Mesendoderm (in vitro differentiated cells): ENCODE data around the gene CPT1C.

Source experiments
- DNase-seq: peaks from one replicate; pipeline ENCODE4 v3.0.0; 2013
- H2AK5ac ChIP-seq: 2 replicates; pipeline ENCODE4 v1.6.1; 2013; ENCODE audit warnings: low read length, inconsistent platforms
- H2BK120ac ChIP-seq: 2 replicates; pipeline ENCODE4 v1.6.1; 2013; ENCODE audit warnings: low read depth, mild to moderate bottlenecking, low read length, moderate library complexity, mixed read lengths
- H2BK15ac ChIP-seq: replicated peaks from 2 replicates; pipeline ENCODE4 v1.6.1; 2013; ENCODE audit warnings: low read depth, mild to moderate bottlenecking, moderate library complexity
- H2BK5ac ChIP-seq: 2 replicates; pipeline ENCODE4 v1.6.1; 2013; ENCODE audit warnings: low read length, inconsistent platforms
- H3K18ac ChIP-seq: 2 replicates; pipeline ENCODE4 v1.6.1; 2013; ENCODE audit warnings: mild to moderate bottlenecking, low read length, mixed read lengths
- H3K23ac ChIP-seq: one replicate; pipeline ENCODE4 v1.6.1; 2013; ENCODE audit warnings: low read length
- H3K27ac ChIP-seq: 2 replicates; pipeline ENCODE4 v1.5.1; 2013; ENCODE audit warnings: low read depth, mild to moderate bottlenecking, inconsistent platforms, low read length, moderate library complexity
- H3K27me3 ChIP-seq: 2 replicates; pipeline ENCODE4 v1.6.1; 2013; ENCODE audit warnings: low read length, control low read depth, mild to moderate bottlenecking, inconsistent platforms; ENCODE audit not compliant: insufficient read depth, poor library complexity
- H3K36me3 ChIP-seq: 2 replicates; pipeline ENCODE4 v1.6.1; 2013; ENCODE audit warnings: low read length, inconsistent platforms; ENCODE audit not compliant: control insufficient read depth, insufficient read depth
- H3K4ac ChIP-seq: one replicate; pipeline ENCODE4 v1.6.1; 2013; ENCODE audit warnings: low read depth, mild to moderate bottlenecking, low read length, moderate library complexity
- H3K4me1 ChIP-seq: 2 replicates; pipeline ENCODE4 v1.6.1; 2013; ENCODE audit warnings: low read depth, low read length, inconsistent platforms; ENCODE audit not compliant: control insufficient read depth
- H3K4me2 ChIP-seq: 2 replicates; pipeline ENCODE4 v1.6.1; 2013; ENCODE audit warnings: low read length
- H3K4me3 ChIP-seq: 2 replicates; pipeline ENCODE4 v1.5.1; 2013; ENCODE audit warnings: mild to moderate bottlenecking, low read length
- H3K56ac ChIP-seq: one replicate; pipeline ENCODE4 v1.6.1; 2013; ENCODE audit warnings: low read length
- H3K79me1 ChIP-seq: 2 replicates; pipeline ENCODE4 v1.6.1; 2013; ENCODE audit warnings: low read length, inconsistent platforms
- H3K79me2 ChIP-seq: 2 replicates; pipeline ENCODE4 v1.6.1; 2013; ENCODE audit warnings: mild to moderate bottlenecking, low read length; ENCODE audit not compliant: control insufficient read depth, insufficient read depth
- H3K9ac ChIP-seq: 2 replicates; pipeline ENCODE4 v1.6.1; 2013; ENCODE audit warnings: low read length, inconsistent platforms
- H4K5ac ChIP-seq: one replicate; pipeline ENCODE4 v1.6.1; 2013; ENCODE audit warnings: low read length
- H4K8ac ChIP-seq: one replicate; pipeline ENCODE4 v1.6.1; 2013; ENCODE audit warnings: low read depth, mild to moderate bottlenecking, control low read depth, low read length, moderate library complexity
- WGBS: extraction: QIAGEN DNeasy Blood & Tissue Kit; methylation state at CpG from one replicate; pipeline ENCODE4 v1.1.7; 2013; ENCODE audit warnings: low lambda C conversion rate, missing lambda C conversion rate; ENCODE audit not compliant: insufficient coverage; ENCODE audit errors: extremely low coverage; 5-methylcytosine and 5-hydroxymethylcytosine counted together

The CPT1C gene

DNA sequence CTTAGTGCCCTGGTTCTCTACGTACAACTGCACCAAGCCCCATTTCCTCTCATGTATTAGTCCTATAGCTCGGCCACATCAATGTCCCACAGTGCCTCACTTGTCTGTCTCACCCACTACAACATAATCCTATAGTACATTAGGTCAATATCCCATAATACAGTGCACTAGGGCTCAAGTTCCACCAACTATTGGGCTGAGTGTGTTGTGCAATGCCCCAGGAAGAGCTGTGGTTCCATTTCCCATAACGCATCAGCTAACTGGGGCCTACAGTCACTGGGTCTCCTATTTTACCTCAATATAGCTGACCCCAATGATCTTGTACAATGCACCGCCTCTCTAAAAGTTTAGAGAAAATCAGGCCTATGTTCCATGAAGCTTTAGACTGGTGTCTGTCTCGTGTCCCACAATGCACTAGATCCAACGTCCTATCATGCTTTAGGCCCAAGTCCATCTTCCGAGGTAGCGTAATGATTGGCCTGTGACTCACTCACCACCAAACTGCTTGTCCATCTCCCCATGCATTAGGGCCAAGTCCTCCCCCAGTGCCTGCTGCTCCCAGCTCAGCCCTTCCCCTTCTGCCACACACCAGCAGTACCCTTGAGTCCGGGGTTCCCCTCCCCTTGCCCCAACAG lies 50.4 kb downstream of the CPT1C start:
- Histone ChIP-seq H3K4me2 (no peak overlapping the region), H2BK15ac (no peak overlapping the region), H3K4ac (no peak overlapping the region), H3K56ac (no peak overlapping the region), H2BK5ac (no peak overlapping the region), H2AK5ac (no peak overlapping the region), H3K27me3 (no peaks in the 10 kb centered on the region), H3K79me1 (no peaks in the 10 kb centered on the region), H3K4me1 (no peaks in the 10 kb centered on the region), H3K4me3 (no peak overlapping the region), H3K23ac (no peak overlapping the region), H3K27ac (no peak overlapping the region), H2BK120ac (no peak overlapping the region), H3K9ac (no peak overlapping the region), H4K8ac (no peak overlapping the region), H3K79me2 (no peaks in the 10 kb centered on the region), H3K18ac (no peak overlapping the region), H3K36me3 (no peaks in the 10 kb centered on the region), H4K5ac (no peak overlapping the region)
- no CpG with 5 or more reads among the region's 9 CpGs for WGBS
- no peak for DNase-seq

GRCh38 chr19:49744946-49745381 lies 54.0 kb downstream of the CPT1C start:
- Histone ChIP-seq H4K8ac (no peak overlapping the region), H3K4me3 (no peak overlapping the region), H3K36me3 (no peaks in the 10 kb centered on the region), H3K56ac (no peak overlapping the region), H3K27me3 (no peaks in the 10 kb centered on the region), H4K5ac (no peak overlapping the region), H2BK5ac (no peak overlapping the region), H3K4me2 (no peak overlapping the region), H3K79me2 (no peaks in the 10 kb centered on the region), H3K4me1 (no peaks in the 10 kb centered on the region), H3K9ac (no peak overlapping the region), H3K18ac (no peak overlapping the region), H2BK15ac (no peak overlapping the region), H2BK120ac (no peak overlapping the region), H3K79me1 (no peaks in the 10 kb centered on the region), H3K27ac (no peak overlapping the region), H3K4ac (no peak overlapping the region), H2AK5ac (no peak overlapping the region), H3K23ac (no peak overlapping the region)
- DNase-seq: peak; percentile 78
- no CpG with 5 or more reads among the region's 23 CpGs for WGBS

- Histone ChIP-seq H3K79me2 (no peaks in the 10 kb centered on the region), H3K4me1 (peaks cover 1% of the 10 kb centered on the region), H2BK5ac (no peak overlapping the region), H3K36me3 (no peaks in the 10 kb centered on the region), H2BK120ac (no peak overlapping the region), H3K4me3 (no peak overlapping the region), H4K5ac (no peak overlapping the region), H3K9ac (peak overlapping the region; percentile 6), H2BK15ac (no peak overlapping the region), H3K27me3 (no peaks in the 10 kb centered on the region), H3K4ac (no peak overlapping the region), H2AK5ac (no peak overlapping the region), H3K23ac (no peak overlapping the region), H3K79me1 (no peaks in the 10 kb centered on the region), H3K18ac (no peak overlapping the region), H3K27ac (no peak overlapping the region), H3K56ac (peak overlapping the region; percentile 29), H4K8ac (no peak overlapping the region), H3K4me2 (no peak overlapping the region)
- no CpG with 5 or more reads among the region's 52 CpGs for WGBS
- peak; percentile 94 for DNase-seq
Measured at GRCh38 chr19:49746206-49746958, 55.5 kb downstream of the CPT1C start.

GRCh38 chr19:49749055-49749716 lies 58.3 kb downstream of the CPT1C start:
- Histone ChIP-seq H3K27me3 (no peaks in the 10 kb centered on the region), H3K18ac (no peak overlapping the region), H2AK5ac (no peak overlapping the region), H3K4me2 (no peak overlapping the region), H3K79me1 (no peaks in the 10 kb centered on the region), H3K27ac (no peak overlapping the region), H2BK120ac (no peak overlapping the region), H3K79me2 (no peaks in the 10 kb centered on the region), H4K5ac (no peak overlapping the region), H3K9ac (no peak overlapping the region), H3K23ac (no peak overlapping the region), H3K4me3 (no peak overlapping the region), H2BK5ac (no peak overlapping the region), H3K56ac (no peak overlapping the region), H3K36me3 (no peaks in the 10 kb centered on the region), H2BK15ac (no peak overlapping the region), H4K8ac (no peak overlapping the region), H3K4ac (no peak overlapping the region), H3K4me1 (peaks cover 2% of the 10 kb centered on the region)
- DNase-seq: peak; percentile 55
- no CpG with 5 or more reads among the region's 6 CpGs for WGBS

DNA sequence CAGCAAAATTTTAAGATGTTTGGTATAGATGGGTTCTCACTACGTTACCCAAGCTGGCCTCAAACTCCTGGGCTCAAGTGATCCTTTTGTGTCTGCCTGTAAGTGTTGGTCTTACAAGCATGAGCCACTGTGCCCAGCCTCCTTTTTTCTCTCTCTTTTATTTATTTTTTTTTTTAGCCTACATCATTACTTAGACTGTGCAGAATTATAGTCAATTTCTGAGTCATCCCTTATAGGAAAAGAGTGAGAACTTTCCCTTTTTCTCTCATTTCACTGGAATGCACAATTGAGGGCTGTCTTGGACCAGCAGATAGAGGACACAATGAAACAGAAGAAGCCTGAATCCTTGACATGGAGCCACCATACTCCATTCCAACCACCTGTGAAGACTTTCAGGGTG lies 58.9 kb downstream of the CPT1C start:
- H2BK15ac ChIP-seq: no peak overlapping the region
- peaks cover 2% of the 10 kb centered on the region for H3K4me1 ChIP-seq
- H2BK5ac ChIP-seq: no peak overlapping the region
- H2BK120ac ChIP-seq: no peak overlapping the region
- WGBS: no CpG with 5 or more reads among the region's 1 CpG
- H3K36me3 ChIP-seq: no peaks in the 10 kb centered on the region
- no peaks in the 10 kb centered on the region for H3K79me1 ChIP-seq
- no peaks in the 10 kb centered on the region for H3K27me3 ChIP-seq
- no peak overlapping the region for H3K4ac ChIP-seq
- no peaks in the 10 kb centered on the region for H3K79me2 ChIP-seq
- H3K27ac ChIP-seq: no peak overlapping the region
- no peak overlapping the region for H4K8ac ChIP-seq
- H3K23ac ChIP-seq: no peak overlapping the region
- no peak overlapping the region for H3K18ac ChIP-seq
- no peak overlapping the region for H3K9ac ChIP-seq
- no peak for DNase-seq
- no peak overlapping the region for H2AK5ac ChIP-seq
- no peak overlapping the region for H4K5ac ChIP-seq
- H3K4me3 ChIP-seq: no peak overlapping the region
- no peak overlapping the region for H3K4me2 ChIP-seq
- no peak overlapping the region for H3K56ac ChIP-seq
